ENCODE data around the gene TMEM87A. TPM values are rescaled to one million over a fixed set of nuclear protein-coding genes. Genes with fewer than 3 reads are reported as not detected.
A peak's percentile ranks its signal among the peaks of the same experiment; 100 is the strongest.

Gene TMEM87A
- polyA plus RNA-seq, 1 experiment: 25.1 TPM

DNA sequence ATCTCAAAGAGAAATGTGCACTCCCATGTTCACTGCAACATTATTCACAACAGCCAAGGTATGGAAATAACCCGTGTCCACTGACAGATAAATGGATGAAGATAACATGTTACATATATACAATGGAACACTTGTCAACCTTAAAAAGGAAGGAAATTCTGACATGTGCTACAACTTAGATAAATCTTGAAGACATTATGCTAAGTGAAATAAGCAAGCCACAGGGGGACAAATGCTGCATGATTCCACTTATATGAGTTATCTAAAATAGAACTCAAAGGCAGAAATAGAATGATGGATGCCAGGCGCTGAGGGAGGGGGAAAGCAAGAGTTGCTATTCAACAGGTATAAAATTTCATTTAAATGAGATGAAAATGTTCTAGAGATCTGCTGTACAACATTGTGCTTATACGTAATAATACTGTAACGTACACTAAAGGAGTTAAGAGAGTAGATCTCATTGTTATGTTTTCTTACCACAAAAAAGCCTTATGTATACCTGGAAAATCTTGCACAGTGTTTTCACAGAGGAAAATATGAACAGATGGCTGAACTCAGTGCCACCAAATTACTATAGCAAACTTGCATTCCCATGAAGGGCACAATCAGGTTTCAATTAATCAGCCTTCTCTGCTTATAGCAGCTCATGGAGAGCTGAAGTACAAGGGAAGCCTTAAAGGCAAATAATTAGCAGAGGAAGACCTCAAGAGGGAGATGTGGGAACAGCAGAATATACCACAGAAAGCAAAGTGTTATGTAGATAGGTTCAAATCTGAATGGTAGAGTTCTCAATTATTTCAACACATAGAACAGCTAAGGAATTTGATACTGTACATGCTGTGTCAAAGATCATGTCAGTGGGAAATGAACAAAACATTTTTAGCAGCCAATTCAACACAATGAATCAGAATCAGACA is 57.1 kb downstream of the TMEM87A start:
- peaks cover 3% of the 10 kb centered on the region for H3K36me3 ChIP-seq (ENCODE audit: control insufficient read depth, insufficient read depth, low read length)
- POLR2A ChIA-PET: no interaction called here
- no peak for DNase-seq (ENCODE audit: low read depth)
- TF ChIP-seq, protein P1, sequence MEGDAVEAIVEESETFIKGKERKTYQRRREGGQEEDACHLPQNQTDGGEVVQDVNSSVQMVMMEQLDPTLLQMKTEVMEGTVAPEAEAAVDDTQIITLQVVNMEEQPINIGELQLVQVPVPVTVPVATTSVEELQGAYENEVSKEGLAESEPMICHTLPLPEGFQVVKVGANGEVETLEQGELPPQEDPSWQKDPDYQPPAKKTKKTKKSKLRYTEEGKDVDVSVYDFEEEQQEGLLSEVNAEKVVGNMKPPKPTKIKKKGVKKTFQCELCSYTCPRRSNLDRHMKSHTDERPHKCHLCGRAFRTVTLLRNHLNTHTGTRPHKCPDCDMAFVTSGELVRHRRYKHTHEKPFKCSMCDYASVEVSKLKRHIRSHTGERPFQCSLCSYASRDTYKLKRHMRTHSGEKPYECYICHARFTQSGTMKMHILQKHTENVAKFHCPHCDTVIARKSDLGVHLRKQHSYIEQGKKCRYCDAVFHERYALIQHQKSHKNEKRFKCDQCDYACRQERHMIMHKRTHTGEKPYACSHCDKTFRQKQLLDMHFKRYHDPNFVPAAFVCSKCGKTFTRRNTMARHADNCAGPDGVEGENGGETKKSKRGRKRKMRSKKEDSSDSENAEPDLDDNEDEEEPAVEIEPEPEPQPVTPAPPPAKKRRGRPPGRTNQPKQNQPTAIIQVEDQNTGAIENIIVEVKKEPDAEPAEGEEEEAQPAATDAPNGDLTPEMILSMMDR (IDR thresholded peaks at IDR 0.05; ENCODE audit: insufficient read depth, low read depth, low read length): peak; percentile 33
- H3K27me3 ChIP-seq (ENCODE audit: control insufficient read depth, insufficient read depth, low read length): no peaks in the 10 kb centered on the region
- no peak overlapping the region for H3K4me3 ChIP-seq (ENCODE audit: low read depth, low read length)
- CTCF ChIA-PET: interaction anchor here (1.0 to 1.1 kb wide), 3 partner anchors 12 to 213 kb away, joined by 3 read pairs; no protein-coding TSS in a partner anchor

GRCh38 chr15:42214600-42214999 is 58.6 kb downstream of the TMEM87A start:
- no peak for DNase-seq (ENCODE audit: low read depth)
- Histone ChIP-seq H3K36me3 (ENCODE audit: control insufficient read depth, insufficient read depth, low read length) (peaks cover 3% of the 10 kb centered on the region), H3K4me3 (ENCODE audit: low read depth, low read length) (no peak overlapping the region), H3K27me3 (ENCODE audit: control insufficient read depth, insufficient read depth, low read length) (no peaks in the 10 kb centered on the region)
- TF ChIP-seq, protein P1 (IDR thresholded peaks at IDR 0.05; ENCODE audit: insufficient read depth, low read depth, low read length): no peak
- ChIA-PET CTCF (no interaction called here), POLR2A (no interaction called here)

GRCh38 chr15:42213511-42213910 is 59.7 kb downstream of the TMEM87A start:
- DNase-seq (ENCODE audit: low read depth): no peak
- ChIA-PET POLR2A (no interaction called here), CTCF (no interaction called here)
- Histone ChIP-seq H3K4me3 (ENCODE audit: low read depth, low read length) (no peak overlapping the region), H3K27me3 (ENCODE audit: control insufficient read depth, insufficient read depth, low read length) (no peaks in the 10 kb centered on the region), H3K36me3 (ENCODE audit: control insufficient read depth, insufficient read depth, low read length) (peaks cover 1% of the 10 kb centered on the region)
- TF ChIP-seq, protein P1 (IDR thresholded peaks at IDR 0.05; ENCODE audit: insufficient read depth, low read depth, low read length): no peak

GRCh38 chr15:42210696-42211095 is 62.5 kb downstream of the TMEM87A start:
- Histone ChIP-seq H3K27me3 (ENCODE audit: control insufficient read depth, insufficient read depth, low read length) (no peaks in the 10 kb centered on the region), H3K4me3 (ENCODE audit: low read depth, low read length) (no peak overlapping the region), H3K36me3 (ENCODE audit: control insufficient read depth, insufficient read depth, low read length) (peaks cover 1% of the 10 kb centered on the region)
- DNase-seq (ENCODE audit: low read depth): no peak
- ChIA-PET POLR2A (no interaction called here), CTCF (no interaction called here)
- TF ChIP-seq, protein P1 (IDR thresholded peaks at IDR 0.05; ENCODE audit: insufficient read depth, low read depth, low read length): no peak

DNA sequence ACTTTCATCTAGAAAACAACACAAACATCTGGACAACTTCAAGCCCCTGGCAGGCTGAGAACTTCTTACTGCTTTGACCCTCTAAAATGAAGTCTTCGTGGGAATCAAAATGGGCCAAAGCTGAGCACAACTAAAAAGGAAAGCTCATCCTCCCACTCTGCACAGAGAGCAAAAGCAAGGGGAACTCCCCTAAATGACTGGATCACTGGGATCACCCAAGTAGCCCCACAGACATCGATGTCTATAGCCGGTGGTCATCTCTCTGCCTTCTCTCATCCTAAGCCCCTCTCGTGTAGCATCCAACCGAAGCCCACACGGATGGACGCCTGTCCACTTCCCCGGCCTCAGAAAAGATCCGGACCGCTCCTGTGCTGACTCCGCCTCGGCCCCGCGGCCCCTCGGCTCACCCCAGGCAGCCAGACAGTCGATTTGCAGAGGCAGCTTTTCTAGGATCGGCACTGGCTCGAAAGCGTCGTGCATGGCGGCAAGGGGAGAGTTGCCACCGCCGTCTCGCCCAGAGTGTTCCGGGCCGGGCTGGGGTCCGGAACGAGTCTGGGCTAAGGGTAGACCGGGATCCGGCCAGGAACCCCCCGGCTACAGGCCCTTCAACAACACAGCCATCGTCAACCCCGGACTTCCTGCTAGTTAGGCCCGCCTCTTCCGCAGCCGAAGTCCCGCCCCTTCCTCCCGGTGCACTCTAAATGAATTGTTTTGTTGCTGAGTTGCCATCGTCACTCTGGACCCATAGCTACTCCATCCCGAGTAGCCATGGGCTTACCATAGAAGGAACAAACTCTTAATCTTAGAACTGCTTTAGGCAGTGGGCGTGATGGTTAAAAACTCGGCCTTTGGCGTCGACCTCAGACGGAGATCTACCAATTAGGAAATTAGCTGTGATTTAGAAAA is 65.3 kb downstream of the TMEM87A start, which contains the start of gene VPS39:
Gene VPS39, minus strand, starts transcription at position 631 of the 906 bp plus-strand sequence. Its CDS starts 151 bp downstream, at position 480.
- POLR2A ChIA-PET: interaction anchor here (0.6 to 1.3 kb wide), 4 partner anchors 8 to 1263 kb away, joined by 3 to 10 read pairs (median 6); partner anchors contain the start of genes GANC and TMEM87A
- Histone ChIP-seq H3K36me3 (ENCODE audit: control insufficient read depth, insufficient read depth, low read length) (peaks cover 1% of the 10 kb centered on the region), H3K27me3 (ENCODE audit: control insufficient read depth, insufficient read depth, low read length) (no peaks in the 10 kb centered on the region), H3K4me3 (ENCODE audit: low read depth, low read length) (peak within 1 kb of the TSS; percentile 76)
- peak; percentile 52 for DNase-seq (ENCODE audit: low read depth)
- CTCF ChIA-PET: interaction anchor here (1.5 to 1.7 kb wide), 2 partner anchors 177 to 264 kb away, joined by 4 read pairs; no protein-coding TSS in a partner anchor
- TF ChIP-seq, protein P1 (IDR thresholded peaks at IDR 0.05; ENCODE audit: insufficient read depth, low read depth, low read length): no peak

Measured in BJ (cell line).